HepG2 (cell line): ENCODE data around the gene KLF7. TPM values are rescaled to one million over a fixed set of nuclear protein-coding genes. Genes with fewer than 3 reads are reported as not detected.

ENCODE experiments used
- JDP2 ChIP-seq: sonication (generic); formaldehyde crosslinking; IDR thresholded peaks from 2 replicates; pipeline ENCODE4 v1.8.1; 2022; ENCODE audit warnings: missing genetic modification reagents, borderline replicate concordance
- PATZ1 ChIP-seq: sonication (generic); formaldehyde crosslinking; IDR thresholded peaks from 2 replicates; pipeline ENCODE4 v1.4.0; 2020; ENCODE audit warnings: missing genetic modification reagents
- SOX5 ChIP-seq: IDR thresholded peaks from 2 replicates; pipeline ENCODE4 v1.6.1; 2016; ENCODE audit warnings: borderline replicate concordance
- ZNF7 ChIP-seq: IDR thresholded peaks from 2 replicates; pipeline ENCODE4 v1.6.1; 2016; ENCODE audit warnings: missing biosample characterization, missing genetic modification reagents
- ZNF883 ChIP-seq: sonication (generic); formaldehyde crosslinking; IDR thresholded peaks from 2 replicates; pipeline ENCODE4 v1.5.1; 2020; ENCODE audit warnings: mild to moderate bottlenecking, missing genetic modification reagents; ENCODE audit errors: not compliant biosample characterization
- polyA plus RNA-seq, 8 experiments: library from polyadenylated mRNA; depleted of rRNA in 3 of 8; stranded (reverse) in 7 of 8; unstranded in 1 of 8; fragments of >200 nt; fragmentation: Illumina TruSeq in 4 of 8; extraction: Trizol in 4 of 8; gene quantifications; 2 replicates each; pipeline versions ENCODE4 v1.2.1 to v1.2.3, GENCODE V29; 2011 to 2016; ENCODE audit warnings: low read depth in 4 of 8, missing spikeins in 1 of 8, mixed read lengths in 1 of 8; ENCODE audit not compliant: insufficient read depth in 1 of 8
- total RNA-seq, 5 experiments: library from RNA; depleted of rRNA; stranded (reverse); fragments of >200 nt; fragmentation: Illumina TruSeq; extraction: Trizol; gene quantifications; 2 replicates each; pipeline ENCODE4 v1.2.3, GENCODE V29; 2016; ENCODE audit warnings: low read depth in 1 of 5
- TF ChIP-seq, protein P1 (sequence below): sonication (generic); formaldehyde crosslinking; IDR thresholded peaks from 2 replicates; pipeline ENCODE4 v1.4.0; 2020; ENCODE audit warnings: missing genetic modification reagents; ENCODE audit errors: not compliant biosample characterization
- TF ChIP-seq, protein P2 (sequence below): sonication (generic); formaldehyde crosslinking; IDR thresholded peaks from 2 replicates; pipeline ENCODE4 v1.5.0; 2020; ENCODE audit warnings: mild to moderate bottlenecking, missing genetic modification reagents, moderate library complexity

KLF7 gene
- total and polyA plus RNA-seq, 2 of the 13 experiments (the other 11 are each of a cell fraction or from before 2014, with no cell fraction given): 2.6 to 5.4 TPM

- TF ChIP-seq, protein P1, sequence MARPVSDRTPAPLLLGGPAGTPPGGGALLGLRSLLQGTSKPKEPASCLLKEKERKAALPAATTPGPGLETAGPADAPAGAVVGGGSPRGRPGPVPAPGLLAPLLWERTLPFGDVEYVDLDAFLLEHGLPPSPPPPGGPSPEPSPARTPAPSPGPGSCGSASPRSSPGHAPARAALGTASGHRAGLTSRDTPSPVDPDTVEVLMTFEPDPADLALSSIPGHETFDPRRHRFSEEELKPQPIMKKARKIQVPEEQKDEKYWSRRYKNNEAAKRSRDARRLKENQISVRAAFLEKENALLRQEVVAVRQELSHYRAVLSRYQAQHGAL (CRISPR knock-in tag): no peak
- peak; percentile 43 for TF ChIP-seq SOX5 (CRISPR knock-in tag)
- TF ChIP-seq ZNF7: no peak
- TF ChIP-seq ZNF883 (CRISPR knock-in tag): peak; percentile 64
- TF ChIP-seq PATZ1 (CRISPR knock-in tag): no peak
- TF ChIP-seq JDP2: no peak
- TF ChIP-seq, protein P2, sequence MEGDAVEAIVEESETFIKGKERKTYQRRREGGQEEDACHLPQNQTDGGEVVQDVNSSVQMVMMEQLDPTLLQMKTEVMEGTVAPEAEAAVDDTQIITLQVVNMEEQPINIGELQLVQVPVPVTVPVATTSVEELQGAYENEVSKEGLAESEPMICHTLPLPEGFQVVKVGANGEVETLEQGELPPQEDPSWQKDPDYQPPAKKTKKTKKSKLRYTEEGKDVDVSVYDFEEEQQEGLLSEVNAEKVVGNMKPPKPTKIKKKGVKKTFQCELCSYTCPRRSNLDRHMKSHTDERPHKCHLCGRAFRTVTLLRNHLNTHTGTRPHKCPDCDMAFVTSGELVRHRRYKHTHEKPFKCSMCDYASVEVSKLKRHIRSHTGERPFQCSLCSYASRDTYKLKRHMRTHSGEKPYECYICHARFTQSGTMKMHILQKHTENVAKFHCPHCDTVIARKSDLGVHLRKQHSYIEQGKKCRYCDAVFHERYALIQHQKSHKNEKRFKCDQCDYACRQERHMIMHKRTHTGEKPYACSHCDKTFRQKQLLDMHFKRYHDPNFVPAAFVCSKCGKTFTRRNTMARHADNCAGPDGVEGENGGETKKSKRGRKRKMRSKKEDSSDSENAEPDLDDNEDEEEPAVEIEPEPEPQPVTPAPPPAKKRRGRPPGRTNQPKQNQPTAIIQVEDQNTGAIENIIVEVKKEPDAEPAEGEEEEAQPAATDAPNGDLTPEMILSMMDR (CRISPR knock-in tag): peak; percentile 34; the same call in 1 of the 2 replicates
These were observed 776 bp upstream of the KLF7 start (continued) for GRCh38 chr2:207166349-207167098.
